ENCODE data around the gene CACNA1C.

Gene CACNA1C

GRCh38 chr12:2385529-2385928, 332.7 kb downstream of the CACNA1C start:
- no peak for DNase-seq (ENCODE audit: low read depth)
- H3K4me3 ChIP-seq (ENCODE audit: low read depth, low read length): no peak overlapping the region
- no peak for TF ChIP-seq CTCF (conservative IDR thresholded peaks at IDR 0.05; ENCODE audit: low read depth, low read length)

- no peak for TF ChIP-seq CTCF (conservative IDR thresholded peaks at IDR 0.05; ENCODE audit: low read depth, low read length)
- no peak for DNase-seq (ENCODE audit: low read depth)
- H3K4me3 ChIP-seq (ENCODE audit: low read depth, low read length): no peak overlapping the region
These were observed 333.8 kb downstream of the CACNA1C start for GRCh38 chr12:2386566-2386965.

GRCh38 chr12:2387103-2387834, 334.5 kb downstream of the CACNA1C start:
- H3K4me3 ChIP-seq (ENCODE audit: low read depth, low read length): no peak overlapping the region
- DNase-seq (ENCODE audit: low read depth): no peak
- no peak for TF ChIP-seq CTCF (conservative IDR thresholded peaks at IDR 0.05; ENCODE audit: low read depth, low read length)

- DNase-seq (ENCODE audit: low read depth): no peak
- TF ChIP-seq CTCF (conservative IDR thresholded peaks at IDR 0.05; ENCODE audit: low read depth, low read length): no peak
These were observed 336.4 kb downstream of the CACNA1C start for GRCh38 chr12:2389079-2389790.

GRCh38 chr12:2390133-2390532, 337.3 kb downstream of the CACNA1C start:
- TF ChIP-seq CTCF (conservative IDR thresholded peaks at IDR 0.05; ENCODE audit: low read depth, low read length): no peak
- DNase-seq (ENCODE audit: low read depth): no peak
- H3K4me3 ChIP-seq (ENCODE audit: low read depth, low read length): no peak overlapping the region

More at GRCh38 chr12:2389079-2389790, 336.4 kb downstream of the CACNA1C start:
- H3K4me3 ChIP-seq (ENCODE audit: low read depth, low read length): no peak overlapping the region

- no peak for DNase-seq (ENCODE audit: low read depth)
- no peak overlapping the region for H3K4me3 ChIP-seq (ENCODE audit: low read depth, low read length)
- TF ChIP-seq CTCF (conservative IDR thresholded peaks at IDR 0.05; ENCODE audit: low read depth, low read length): no peak
These were observed 338.1 kb downstream of the CACNA1C start for GRCh38 chr12:2390850-2391390.

Measured in choroid plexus epithelial cell (primary cell).